SK-N-MC (cell line): Measurements from ENCODE around the gene PRF1.

Source experiments
- EZH2 ChIP-seq: fragments of 200-600 bp; sonication (generic); IDR thresholded peaks from one replicate; pipeline ENCODE4 v1.6.1; 2017; ENCODE audit warnings: antibody characterized with exemption
- FOXP2 ChIP-seq: optimal IDR thresholded peaks from 2 replicates; pipeline ENCODE3; 2011; ENCODE audit warnings: mild to moderate bottlenecking, moderate library complexity; ENCODE audit not compliant: insufficient read depth; ENCODE audit errors: extremely low read length, control extremely low read depth
- POLR2AphosphoS5 ChIP-seq: IDR thresholded peaks from 2 replicates; pipeline ENCODE4 v1.6.1; 2012; ENCODE audit warnings: mild to moderate bottlenecking, low read depth, low read length, borderline replicate concordance

DNA sequence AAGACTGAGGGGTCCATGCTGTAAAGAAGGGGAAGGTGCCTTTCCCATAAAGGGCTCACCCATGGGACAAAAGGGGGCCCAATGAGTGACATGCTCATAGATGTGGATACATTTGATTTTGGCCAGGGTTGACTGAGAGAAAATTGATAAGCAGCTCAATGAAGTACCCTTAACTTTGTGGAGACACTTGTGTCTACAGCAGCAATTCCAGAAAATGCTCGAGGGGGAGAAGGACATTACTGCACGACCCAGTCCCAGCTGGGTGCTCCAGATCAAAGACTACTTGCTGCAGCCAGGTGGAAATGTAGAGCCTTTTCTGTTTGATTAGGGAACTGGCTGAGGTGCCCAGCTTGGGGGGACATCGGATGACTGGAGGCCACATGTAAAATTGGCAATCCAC, 47.6 kb upstream of the PRF1 start:
- no peak for TF ChIP-seq FOXP2
- no peak for TF ChIP-seq POLR2AphosphoS5
- TF ChIP-seq EZH2 = no peak
